ENCODE results near the gene G6PD.
"Not testable (repeated sequence)": the region's sequence is repeated elsewhere in the genome, so short reads cannot be mapped to it uniquely, and the experiment has no call there.

The G6PD gene

DNA sequence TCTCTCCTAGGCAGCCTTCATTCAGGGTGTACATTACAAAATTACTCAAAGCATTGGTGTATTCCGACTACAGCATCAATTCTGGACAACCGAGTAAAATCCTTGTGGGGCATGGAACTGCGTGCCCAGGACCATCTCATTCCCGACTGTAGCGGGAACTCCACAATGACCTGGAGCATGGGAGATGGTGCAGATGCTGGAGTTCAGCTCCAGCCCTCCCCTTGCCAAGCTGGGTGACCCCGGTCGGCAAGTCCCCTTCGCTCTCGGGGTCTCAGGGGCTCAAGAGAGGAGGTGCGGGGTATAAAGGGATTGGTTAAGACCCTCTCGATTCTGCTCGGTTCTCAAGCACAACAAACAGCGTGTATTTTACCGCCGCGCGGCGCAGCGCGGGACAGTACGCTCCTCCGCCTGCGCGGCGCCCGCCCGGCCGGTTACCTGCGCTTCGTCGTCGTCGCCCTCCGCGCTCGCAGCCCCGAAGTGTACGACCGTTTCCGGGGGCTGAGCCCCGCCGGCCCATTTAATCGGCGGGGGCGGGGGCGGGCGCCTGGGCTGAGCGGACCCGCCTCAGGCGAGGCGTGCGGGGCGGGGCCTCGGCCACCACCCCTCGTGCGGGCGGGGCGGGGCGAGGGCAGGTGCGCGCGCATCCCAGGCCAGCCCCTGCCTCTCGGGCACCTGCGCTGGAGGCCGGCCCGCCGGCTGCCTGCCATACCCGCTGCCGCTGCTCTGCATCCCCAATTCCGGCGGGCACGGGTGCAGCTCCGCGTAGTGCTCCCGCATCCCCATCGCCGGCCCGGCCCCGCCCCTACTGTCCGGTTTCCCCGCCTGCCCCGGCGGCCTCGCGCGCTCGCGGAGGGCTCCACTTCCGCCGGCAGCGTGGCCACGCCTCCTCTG is at the start of gene G6PD:
Gene G6PD (minus strand): TSS at position 493 of the 891 bp plus-strand sequence. CDS start 691 bp downstream, outside the sequence.
- DNase-seq (ENCODE audit: low read depth in 2 of 3, low spot score in 2 of 3) = peak in 2 of 3 experiments; percentile 51 to 69

DNA sequence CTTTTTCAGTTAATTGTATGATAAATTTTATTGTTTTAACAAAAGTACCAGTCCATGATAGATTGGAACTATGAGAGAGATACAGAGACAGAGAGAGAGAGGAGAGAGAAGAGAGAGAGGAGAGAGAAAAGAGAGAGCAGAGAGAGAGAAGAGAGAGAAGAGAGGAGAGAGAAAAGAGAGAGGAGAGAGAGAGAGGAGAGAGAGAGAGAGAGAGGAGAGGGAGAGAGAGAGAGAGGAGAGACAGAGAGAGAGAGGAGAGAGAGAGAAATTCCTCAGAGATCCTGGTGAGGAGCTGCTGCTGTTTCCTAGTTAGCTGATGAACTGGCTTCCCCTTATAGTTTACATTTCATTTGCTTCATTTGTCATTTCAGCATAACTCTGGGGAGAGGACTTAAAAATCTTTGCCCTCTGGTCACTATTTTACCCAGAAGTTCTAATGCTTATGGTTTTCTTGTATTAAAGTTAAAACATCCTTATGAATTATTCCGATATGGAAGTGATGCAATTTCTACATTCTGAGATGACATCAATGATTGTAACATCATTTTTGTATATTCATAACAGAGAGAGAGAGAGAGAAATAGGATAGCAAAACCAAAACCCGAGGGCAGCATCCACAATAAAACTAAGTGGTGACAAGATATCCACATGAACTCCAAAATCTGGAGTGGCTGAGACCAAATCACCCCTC is 49.1 kb upstream of the G6PD start:
- DNase-seq (ENCODE audit: low read depth in 2 of 3, low spot score in 2 of 3) = no peak

DNA sequence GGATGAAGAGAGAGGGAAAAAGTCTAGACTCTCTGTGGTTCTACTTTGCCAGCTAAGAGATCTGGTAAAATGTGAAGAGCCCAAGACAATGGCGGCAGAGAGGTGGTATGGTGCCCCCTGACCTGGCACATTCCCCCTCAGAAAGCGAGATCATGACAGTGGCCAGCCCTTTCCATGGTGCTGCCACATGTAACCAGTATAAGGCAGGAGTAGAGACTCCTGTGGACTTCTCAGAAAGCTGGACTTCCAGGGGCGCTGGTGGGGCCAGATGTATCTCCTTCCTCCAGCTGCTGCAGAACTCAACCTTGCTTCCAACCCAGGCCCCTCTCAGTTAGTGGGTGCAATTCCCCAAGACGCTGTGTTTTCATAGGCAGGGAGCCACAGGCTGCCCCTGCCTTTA is 47.8 kb upstream of the G6PD start:
- DNase-seq (ENCODE audit: low read depth in 2 of 3, low spot score in 2 of 3) = no peak

DNA sequence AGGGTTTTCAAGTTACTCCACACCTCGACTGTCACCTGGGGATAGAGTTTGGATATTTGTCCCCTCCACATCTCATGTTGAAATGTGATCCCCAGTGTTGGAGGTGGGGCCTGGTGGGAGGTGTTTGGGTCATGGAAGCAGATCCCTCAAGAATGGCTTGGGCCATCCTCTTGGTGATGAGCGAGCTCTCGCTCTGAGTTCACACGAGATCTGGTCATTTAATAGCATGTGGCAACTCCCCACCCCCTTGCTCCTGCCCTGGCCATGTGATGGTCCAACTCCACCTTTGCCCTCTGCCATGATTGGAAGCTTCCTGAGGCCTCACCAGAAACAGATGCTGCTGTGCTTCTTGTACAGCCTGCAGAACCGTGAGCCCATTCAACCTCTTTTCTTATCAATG is 46.6 kb upstream of the G6PD start:
- DNase-seq (ENCODE audit: low read depth in 2 of 3, low spot score in 2 of 3) = no peak

DNA sequence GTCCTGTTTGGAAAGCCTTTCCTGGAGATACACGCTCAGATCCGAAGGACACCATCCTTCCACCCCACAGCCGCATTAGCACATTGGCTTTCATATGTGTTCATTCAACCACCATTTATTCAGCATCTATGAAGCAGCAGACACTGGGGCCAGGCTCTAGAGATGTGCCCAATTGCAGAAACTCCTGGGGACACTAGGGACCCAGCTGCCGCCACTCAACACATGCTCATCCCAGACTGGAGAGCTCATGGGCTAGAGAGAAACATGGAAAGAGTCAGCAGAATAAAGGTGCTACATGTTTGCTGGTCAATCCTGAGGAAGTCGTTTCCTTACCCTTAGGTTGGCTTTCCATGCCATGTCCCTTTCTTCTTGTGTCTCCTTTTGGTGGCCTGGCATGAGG is 45.9 kb upstream of the G6PD start:
- no peak for DNase-seq (ENCODE audit: low read depth in 2 of 3, low spot score in 2 of 3)

DNA sequence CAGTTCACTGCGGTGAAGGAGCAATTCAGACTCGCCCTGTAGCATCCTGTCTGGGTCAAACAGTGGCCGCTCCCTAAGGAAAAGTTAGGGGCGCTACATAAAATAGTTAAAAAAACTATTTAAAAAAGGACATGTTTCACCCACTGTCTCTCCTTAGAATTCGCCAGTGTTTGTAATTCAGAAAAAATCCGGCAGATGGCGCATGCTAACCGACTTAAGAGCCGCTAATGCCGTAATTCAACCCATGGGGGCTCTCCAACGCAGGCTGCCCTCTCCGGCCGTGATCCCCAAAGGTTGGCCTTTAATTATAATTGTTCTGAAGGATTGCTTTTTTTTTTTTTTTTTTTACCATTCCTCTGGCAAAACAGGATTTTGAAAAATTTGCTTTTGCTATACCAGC is 43.8 kb upstream of the G6PD start:
- not testable (repeated sequence) for DNase-seq (ENCODE audit: low read depth in 2 of 3, low spot score in 2 of 3)

DNA sequence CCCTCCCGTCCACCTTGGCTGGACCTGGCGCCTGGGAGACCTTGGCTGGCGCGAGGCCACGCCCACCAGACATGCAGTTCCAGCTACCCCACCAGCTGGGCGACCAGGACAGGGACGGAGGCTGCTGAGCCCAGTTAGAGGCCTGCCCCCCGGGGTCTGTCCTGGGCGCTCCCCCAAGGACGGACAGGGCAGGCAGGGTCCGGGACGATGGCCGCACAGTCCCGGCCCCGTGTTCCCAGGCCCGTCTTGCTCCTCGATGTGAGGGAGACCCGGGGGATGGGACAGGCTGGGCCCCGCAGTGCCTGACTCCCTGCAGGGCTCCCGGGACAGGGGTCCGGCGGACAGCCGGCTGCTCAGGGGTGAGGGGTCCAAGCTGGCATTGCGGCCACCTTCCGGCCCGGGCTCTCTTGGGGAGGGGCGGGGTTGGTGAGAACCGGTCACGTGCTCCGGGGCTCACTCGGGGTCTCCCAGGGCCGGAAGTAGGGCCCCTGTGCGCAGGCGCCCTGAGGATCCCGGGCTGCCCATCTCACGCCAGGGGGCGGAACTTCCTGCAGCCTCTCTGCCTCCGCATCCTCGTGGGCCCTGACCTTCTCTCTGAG is 38.0 kb upstream of the G6PD start, which contains the start of gene CTAG1A:
Gene CTAG1A (plus strand): TSS at position 549 of the 599 bp plus-strand sequence. CDS start 74 bp downstream, outside the sequence.
- DNase-seq (ENCODE audit: low read depth in 2 of 3, low spot score in 2 of 3) = not testable (repeated sequence)

DNA sequence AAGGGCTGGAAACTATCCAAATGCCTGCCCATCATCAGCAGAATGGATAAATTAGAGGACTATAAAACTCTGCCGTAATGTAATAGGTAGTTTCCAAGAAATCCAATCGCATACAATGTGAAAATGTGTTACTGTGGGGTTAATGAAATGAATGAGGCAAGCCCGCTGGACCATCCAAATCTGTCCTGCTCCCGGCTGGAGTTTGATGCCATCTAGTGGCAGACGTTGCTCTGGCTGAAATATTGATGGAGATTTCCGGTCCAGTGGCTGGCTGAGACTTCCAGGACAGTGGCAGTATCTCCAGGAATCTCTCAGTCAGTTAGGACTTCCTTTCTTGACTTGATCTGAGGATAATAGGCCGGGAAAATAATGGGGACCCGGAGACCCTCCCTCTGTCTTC is 36.3 kb upstream of the G6PD start:
- not testable (repeated sequence) for DNase-seq (ENCODE audit: low read depth in 2 of 3, low spot score in 2 of 3)

DNA sequence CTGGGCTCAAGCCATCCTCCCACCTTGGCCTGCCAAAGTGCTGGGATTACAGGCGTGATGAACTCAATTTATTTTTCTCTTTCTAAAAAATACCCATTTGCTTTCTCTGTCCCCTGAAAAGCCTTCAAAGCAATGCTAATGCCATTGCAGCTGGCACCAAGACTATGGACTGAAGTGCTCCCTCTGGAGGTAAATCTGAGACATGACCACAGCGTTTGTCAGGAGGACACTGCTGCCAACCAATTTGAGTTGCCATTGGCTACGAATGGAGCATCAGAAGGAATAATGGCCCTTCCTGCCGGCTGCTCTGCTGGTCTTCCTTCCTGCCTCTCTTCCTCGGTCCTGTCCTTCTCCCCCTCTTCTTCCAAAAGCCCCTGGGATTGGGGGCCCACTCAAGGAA is 28.4 kb upstream of the G6PD start:
- DNase-seq (ENCODE audit: low read depth in 2 of 3, low spot score in 2 of 3) = not testable (repeated sequence)

DNA sequence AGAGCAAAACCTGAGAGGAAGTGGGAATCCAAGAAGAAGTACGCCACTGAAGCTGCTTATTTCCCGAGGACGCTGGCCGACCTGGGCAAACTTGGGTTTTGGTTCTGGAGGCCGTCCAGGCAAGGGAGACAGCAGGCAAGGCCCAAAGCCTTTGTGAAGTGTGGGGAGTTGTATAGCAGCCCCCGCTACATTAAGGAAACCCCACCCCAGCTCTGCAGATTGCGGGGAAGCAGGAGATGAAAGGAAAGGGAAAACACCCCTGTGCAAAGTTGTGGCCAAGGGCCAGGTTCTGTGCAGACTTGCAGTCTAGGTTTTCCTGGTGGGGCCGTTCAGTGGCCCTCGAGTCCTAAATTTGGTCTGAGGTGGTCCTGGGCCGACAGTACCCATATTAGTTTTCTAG is 26.4 kb upstream of the G6PD start:
- DNase-seq (ENCODE audit: low read depth in 2 of 3, low spot score in 2 of 3) = not testable (repeated sequence)

DNA sequence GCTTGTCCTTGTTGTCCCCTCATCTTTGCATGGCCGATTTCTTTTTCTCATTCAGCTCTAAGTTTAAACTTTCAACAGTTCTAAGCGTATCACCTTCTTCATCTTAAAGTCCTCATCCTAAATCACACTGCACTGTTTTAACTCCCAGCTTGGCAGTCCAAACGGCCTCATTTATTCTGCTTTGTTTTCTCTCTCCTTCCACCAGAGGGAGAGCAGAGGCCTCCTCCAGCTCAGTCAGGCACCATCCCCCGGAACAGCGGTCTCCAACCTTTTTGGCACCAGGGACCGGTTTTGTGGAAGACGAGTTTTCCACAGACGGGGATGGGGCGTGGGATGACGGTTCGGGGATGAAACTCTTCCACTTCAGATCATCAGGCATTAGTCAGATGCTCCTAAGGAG is 23.7 kb upstream of the G6PD start:
- DNase-seq (ENCODE audit: low read depth in 2 of 3, low spot score in 2 of 3) = not testable (repeated sequence)

DNA sequence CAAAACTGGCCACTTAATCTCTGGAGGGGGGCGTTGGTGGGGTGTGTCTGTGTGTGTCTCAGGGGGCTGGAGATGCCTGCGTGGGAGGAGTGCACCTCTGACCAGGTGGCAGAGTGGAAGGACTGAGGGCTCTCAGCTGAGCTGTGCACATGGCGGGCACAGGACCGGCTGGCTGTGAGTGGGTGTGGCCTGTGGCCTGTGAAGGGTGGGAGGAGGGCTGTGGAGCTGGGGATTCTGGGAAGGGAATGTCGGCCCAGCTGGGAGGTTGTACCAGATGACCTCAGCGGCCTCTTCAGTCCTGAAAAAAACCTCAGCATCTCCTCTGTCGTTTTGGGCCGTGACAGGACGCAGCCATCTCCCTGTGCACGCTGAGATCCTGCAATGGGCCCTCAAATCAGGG is 15.6 kb upstream of the G6PD start:
- DNase-seq (ENCODE audit: low read depth in 2 of 3, low spot score in 2 of 3) = not testable (repeated sequence)

DNA sequence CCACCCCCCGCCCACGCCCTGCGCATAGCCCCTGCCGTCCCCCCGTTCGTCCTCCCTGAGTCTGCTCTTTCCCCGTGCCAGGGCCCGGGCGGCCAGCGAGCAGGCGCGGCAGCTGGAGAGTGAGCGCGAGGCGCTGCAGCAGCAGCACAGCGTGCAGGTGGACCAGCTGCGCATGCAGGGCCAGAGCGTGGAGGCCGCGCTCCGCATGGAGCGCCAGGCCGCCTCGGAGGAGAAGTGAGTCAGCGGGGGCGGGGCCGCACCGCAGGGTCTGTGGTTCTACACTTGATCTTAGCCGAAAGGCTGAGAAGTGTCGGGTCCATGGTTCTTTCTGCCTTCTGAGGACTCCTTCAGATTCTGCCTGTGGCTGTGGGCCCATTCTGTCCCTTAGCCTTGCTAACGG is 13.7 kb upstream of the G6PD start:
- not testable (repeated sequence) for DNase-seq (ENCODE audit: low read depth in 2 of 3, low spot score in 2 of 3)

DNA sequence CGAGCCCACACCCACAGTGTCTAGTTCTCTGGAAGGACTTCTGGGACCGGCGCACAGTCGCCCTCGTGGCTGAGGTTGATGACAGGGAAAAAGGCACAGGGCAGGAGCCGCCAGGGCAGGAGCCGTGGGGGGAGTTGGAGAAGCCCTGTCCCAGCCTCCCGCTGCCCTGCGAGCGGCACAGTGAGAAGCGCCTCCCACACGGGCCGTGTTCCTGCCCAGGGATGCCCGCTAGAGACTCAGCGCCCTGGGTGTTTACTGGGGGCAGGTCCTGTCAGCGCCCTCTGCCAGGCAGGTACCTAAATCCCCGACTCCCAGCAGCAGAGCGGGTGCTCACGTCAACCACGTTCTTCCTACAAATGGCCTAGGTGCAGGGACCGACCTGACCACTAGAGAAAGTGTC is 12.2 kb upstream of the G6PD start:
- DNase-seq (ENCODE audit: low read depth in 2 of 3, low spot score in 2 of 3) = not testable (repeated sequence)

DNA sequence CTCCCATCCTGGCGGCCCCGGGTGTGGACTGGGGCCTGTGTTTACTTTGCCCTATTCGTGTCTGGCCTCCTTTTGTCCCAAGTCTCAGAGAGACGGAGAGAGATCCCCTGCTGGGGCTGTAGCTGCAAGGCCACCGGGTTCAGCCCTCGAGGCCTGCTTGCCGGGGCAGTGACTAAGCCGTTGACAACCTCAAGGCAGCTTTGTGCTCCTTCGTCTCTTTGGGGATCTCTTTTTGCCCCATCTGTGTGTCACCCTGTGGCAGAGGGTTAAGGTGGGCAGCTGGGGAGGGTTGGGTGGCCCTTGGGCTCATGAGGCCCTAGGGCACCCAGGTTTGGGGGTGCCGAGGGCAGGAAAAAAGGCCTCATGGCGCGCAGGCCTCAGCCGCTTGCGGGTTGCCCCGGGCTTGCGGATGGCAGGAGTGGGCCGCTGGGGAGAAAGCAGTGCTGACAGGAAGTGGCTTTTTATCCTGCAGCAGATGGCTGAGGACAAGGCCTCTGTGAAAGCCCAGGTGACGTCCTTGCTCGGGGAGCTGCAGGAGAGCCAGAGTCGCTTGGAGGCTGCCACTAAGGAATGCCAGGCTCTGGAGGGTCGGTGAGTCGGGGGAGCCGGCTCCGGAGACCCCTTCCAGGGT is 11.5 kb upstream of the G6PD start:
- not testable (repeated sequence) for DNase-seq (ENCODE audit: low read depth in 2 of 3, low spot score in 2 of 3)

DNA sequence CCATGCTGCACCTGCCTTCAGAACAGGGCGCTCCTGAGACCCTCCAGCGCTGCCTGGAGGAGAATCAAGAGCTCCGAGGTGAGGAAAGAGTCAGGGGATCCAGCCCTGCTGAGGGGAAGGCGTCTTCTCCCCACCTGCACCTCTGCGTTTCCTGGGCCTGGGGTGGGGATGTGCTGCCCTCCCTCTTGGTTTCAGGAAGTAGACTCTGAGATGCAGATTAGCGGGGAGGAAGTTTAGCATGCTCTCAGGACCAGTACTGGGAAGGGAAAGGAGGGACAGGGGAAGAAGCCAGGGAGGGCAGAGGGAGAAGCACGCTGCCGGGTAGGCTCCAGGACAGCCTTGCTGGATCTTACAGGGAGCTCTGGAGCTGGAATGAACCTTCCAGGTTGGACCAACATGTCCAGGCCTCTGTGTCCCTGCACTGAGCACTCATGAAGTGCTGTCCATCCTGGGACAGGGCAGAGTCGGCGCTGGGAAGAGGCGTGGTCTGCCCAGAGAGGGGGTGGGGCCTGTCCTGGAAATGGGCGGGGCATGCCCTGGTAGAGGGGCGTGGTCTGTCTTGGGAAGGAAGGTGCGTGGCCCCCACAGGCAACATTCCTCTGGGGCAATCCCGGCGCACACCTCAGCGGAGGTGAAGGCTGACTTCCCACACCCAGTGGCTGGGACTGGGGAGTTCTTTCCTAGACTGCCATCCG is 5.6 kb upstream of the G6PD start:
- DNase-seq (ENCODE audit: low read depth in 2 of 3, low spot score in 2 of 3) = not testable (repeated sequence)

DNA sequence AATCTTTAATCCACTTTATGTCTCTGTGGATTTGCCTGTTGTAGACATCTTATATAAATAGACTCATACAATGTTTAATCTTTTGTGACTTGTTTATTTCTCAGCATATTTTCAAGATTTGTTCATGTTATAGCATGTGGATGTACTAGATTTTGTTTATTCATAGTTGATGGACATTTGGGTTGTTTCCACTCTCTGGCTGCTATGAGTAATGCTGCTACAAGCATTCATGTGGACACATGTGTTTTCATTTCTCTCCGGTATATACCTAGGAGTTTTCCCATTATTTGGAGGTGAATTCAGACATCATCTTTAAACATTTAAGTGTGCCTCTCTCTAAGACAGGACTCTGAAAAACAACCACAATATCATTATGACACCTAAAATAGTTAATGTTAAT is 3.1 kb upstream of the G6PD start:
- no peak for DNase-seq (ENCODE audit: low read depth in 2 of 3, low spot score in 2 of 3)

DNA sequence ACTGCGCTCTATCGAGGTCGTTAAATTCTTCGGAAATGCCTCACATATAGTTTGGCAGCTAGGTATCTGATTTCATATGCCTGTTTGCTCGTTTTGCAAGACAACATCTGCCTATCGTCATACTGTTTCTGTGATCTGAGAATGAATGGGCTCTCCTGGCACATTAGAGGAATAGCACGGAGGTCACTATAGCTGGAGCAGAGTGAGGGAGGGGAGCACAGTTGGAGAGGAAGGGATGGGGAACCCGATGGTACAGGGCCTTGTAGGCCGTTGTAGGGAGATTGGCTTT is 1.3 kb upstream of the G6PD start:
- DNase-seq (ENCODE audit: low read depth in 2 of 3, low spot score in 2 of 3) = no peak

DNA sequence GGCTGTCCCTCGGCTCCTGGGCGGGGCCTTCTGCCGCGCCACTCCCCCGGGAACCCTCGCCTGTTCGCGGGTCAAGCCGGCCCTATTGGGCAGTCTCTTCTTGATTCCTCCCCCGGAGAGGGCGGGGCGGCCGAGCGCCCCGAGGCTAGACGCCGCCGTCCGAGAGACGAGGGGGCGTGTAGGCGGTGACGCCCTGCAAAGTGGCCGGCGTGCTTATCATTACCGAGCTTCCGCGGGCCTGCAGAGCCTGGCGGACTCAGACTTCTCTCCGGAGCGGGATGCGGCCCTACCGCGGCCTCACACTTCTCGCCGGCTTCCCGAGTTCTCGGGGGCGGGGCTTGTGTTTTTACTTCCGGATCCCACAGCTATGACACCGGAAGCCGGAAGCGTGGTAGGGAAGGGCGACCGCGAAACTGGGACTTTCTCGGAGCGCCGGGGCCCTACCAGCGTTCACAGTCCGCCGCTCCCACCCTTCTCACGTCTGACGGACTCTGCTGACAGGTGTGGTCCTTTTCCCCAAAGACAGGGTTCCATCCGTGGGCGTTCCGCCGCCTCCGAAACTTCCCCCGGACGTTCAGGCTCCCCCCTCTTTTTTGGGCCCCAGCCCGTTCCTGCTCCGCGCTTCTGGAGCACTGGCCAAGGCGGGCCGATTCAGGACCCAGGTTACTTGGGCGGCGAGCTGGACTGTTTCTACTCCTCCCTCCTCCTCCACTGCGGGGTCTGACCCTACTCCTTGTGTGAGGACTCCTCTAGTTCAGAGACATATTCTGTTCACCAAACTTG is 790 bp upstream of the G6PD start, which contains the start of gene IKBKG:
Gene IKBKG (plus strand): TSS at position 376 of the 783 bp plus-strand sequence. CDS start 4,383 bp downstream, outside the sequence.
- peak; percentile 64 to 81 (median 67) for DNase-seq (ENCODE audit: low read depth in 2 of 3, low spot score in 2 of 3)
